GM18502 (cell line): ENCODE data around the gene ZNF432.

Source experiments
- ATAC-seq: cut with Tn5 transposase; IDR thresholded peaks from one replicate; pipeline ENCODE4 v1.9.1; 2021; ENCODE audit warnings: mild to moderate bottlenecking; ENCODE audit not compliant: unreplicated experiment, poor library complexity

The ZNF432 gene

GRCh38 chr19:52020506-52020905 is 28.1 kb downstream of the ZNF432 start:
- no peak for ATAC-seq

- no peak for ATAC-seq
Measured at GRCh38 chr19:52010674-52011073, 38.0 kb downstream of the ZNF432 start.

GRCh38 chr19:52007806-52008557 is 40.7 kb downstream of the ZNF432 start, which contains the start of gene ZNF615:
Gene ZNF615, minus strand, starts transcription at chr19:52008211. Its CDS starts 4,500 bp downstream, at chr19:52003711.
- peak; percentile 94 for ATAC-seq

- peak; percentile 24 for ATAC-seq
Measured at GRCh38 chr19:52007451-52007805, 41.2 kb downstream of the ZNF432 start.

GRCh38 chr19:51994048-51994644 is 54.5 kb downstream of the ZNF432 start:
- ATAC-seq, result no peak

- no peak for ATAC-seq
Measured at GRCh38 chr19:51993422-51993821, 55.2 kb downstream of the ZNF432 start.

- ATAC-seq, result peak; percentile 82
Measured at GRCh38 chr19:51986309-51987291, 62.0 kb downstream of the ZNF432 start, which contains the start of gene ZNF350. Gene ZNF350, minus strand, starts transcription at chr19:51986840. Its CDS starts 12,480 bp downstream, at chr19:51974360.

- ATAC-seq, result no peak
Measured at GRCh38 chr19:51983361-51983760, 65.3 kb downstream of the ZNF432 start.
